ENCODE measurements around the gene BAD. TPM values are rescaled to one million over a fixed set of nuclear protein-coding genes. Genes with fewer than 3 reads are reported as not detected.

The BAD gene
- total and polyA plus RNA-seq, 2 donors (not counting 1 experiment from before 2014, with no cell fraction given): 24.0 to 39.1 TPM

DNA sequence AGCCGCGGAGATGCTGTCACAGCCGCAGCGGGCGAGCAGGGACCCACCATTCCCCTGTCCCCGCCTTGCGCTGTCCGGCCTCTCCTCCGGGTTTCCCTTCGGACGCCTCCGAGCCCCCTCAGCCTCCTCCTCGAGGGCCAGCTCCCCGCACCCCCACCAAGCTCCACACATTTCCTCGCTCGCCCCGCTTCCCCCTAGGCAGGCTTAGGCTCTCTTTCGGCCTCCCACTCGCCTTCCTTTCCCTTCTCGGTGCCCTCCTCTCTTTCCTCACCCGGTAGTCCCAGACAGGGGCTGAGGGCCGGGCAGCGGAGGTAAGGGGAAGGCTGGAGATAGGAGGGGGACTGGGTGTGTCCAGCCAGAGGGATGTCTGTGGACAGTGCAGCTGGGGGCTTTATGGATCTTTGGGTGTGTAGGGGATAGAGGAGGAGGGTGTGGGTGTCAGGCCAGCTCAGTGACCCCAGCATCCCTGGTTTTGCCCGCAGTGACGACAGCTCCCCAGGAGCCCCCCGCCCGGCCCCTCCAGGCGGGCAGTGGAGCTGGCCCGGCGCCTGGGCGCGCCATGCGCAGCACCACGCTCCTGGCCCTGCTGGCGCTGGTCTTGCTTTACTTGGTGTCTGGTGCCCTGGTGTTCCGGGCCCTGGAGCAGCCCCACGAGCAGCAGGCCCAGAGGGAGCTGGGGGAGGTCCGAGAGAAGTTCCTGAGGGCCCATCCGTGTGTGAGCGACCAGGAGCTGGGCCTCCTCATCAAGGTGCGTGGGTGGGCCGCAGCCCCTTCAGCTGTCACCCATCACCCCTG lies 8.2 kb upstream of the BAD start:
- Histone ChIP-seq H3K4me2 (replicated peaks; ENCODE audit: low read depth, low read length, poor library complexity, severe bottlenecking) (peak overlapping the region; percentile 89), H3K4me1 (ENCODE audit: control insufficient read depth in 2 of 2, insufficient read depth in 2 of 2, low read length in 2 of 2) (peaks cover 8 to 30% of the 10 kb centered on the region in 2 donors), H3K27ac (ENCODE audit: low read length in 2 of 2) (no peak overlapping the region), H3K36me3 (replicated peaks in 1 of 2; ENCODE audit: control extremely low read depth in 1 of 2, control insufficient read depth in 1 of 2, extremely low read depth in 1 of 2, insufficient read depth in 2 of 2, low read length in 1 of 2) (no peaks in the 10 kb centered on the region), H3K9me3 (ENCODE audit: control extremely low read depth in 1 of 3, control insufficient read depth in 2 of 3, insufficient read depth in 1 of 3, low read length in 2 of 3) (peaks cover 0 to 17% (median 0%) of the 10 kb centered on the region in 3 donors), H2AFZ (ENCODE audit: insufficient read depth, low read depth, low read length, poor library complexity, severe bottlenecking) (no peak overlapping the region), H3K4me3 (ENCODE audit: control extremely low read depth in 1 of 5, extremely low read depth in 1 of 5, insufficient read depth in 1 of 5, low read depth in 2 of 5, low read length in 4 of 5) (peak overlapping the region in 3 of 5 experiments; percentile 32 to 54 (median 45)), H3K27me3 (replicated peaks in 1 of 4; ENCODE audit: control extremely low read depth in 1 of 4, control insufficient read depth in 3 of 4, insufficient read depth in 4 of 4, low read length in 3 of 4) (peaks cover 0 to 65% (median 49%) of the 10 kb centered on the region in 4 experiments), H3K79me2 (ENCODE audit: control insufficient read depth, insufficient read depth, low read length) (peaks cover 3% of the 10 kb centered on the region), H3K9ac (ENCODE audit: low read length) (peak overlapping the region; percentile 43), H4K20me1 (ENCODE audit: control insufficient read depth, insufficient read depth, low read length, poor library complexity, severe bottlenecking) (peaks cover 25% of the 10 kb centered on the region)
- no peak overlapping the region for H3K27ac Mint-ChIP-seq
- peaks cover 9% of the 10 kb centered on the region for H3K4me1 Mint-ChIP-seq
- H3K9me3 Mint-ChIP-seq (ENCODE audit: insufficient read depth): no peaks in the 10 kb centered on the region
- peak overlapping the region; percentile 61 for H3K4me3 Mint-ChIP-seq
- 40% methylated on average over 35 of the region's 42 CpGs for WGBS (ENCODE audit: insufficient coverage)
- peaks cover 45% of the 10 kb centered on the region for H3K27me3 Mint-ChIP-seq
- DNase-seq (peak; percentile 34), ATAC-seq (ENCODE audit: low read depth) (no peak)
- ChIA-PET POLR2A (interaction anchor here (0.7 to 1.6 kb wide), 2 partner anchors 23 to 428 kb away, joined by 3 to 4 read pairs; no protein-coding TSS in a partner anchor), CTCF (interaction anchor here (1.5 to 6.8 kb wide), 2 partner anchors 10 to 49 kb away, joined by 3 to 47 read pairs; partner anchors contain the start of gene CATSPERZ)
- intact Hi-C loops (cut with micrococcal nuclease): no loop called here
- TF ChIP-seq EZH2 (IDR thresholded peaks at IDR 0.05; ENCODE audit: borderline replicate concordance, insufficient read depth, low read depth, low read length, poor library complexity, severe bottlenecking): no peak
- no peak for TF ChIP-seq CTCF (IDR thresholded peaks at IDR 0.05)

Measured in B cell (primary cell).